ENCODE data around the gene CAPN9.

CAPN9 gene

GRCh38 chr1:230772457-230773395 is 25.5 kb downstream of the CAPN9 start:
- no peak for DNase-seq

GRCh38 chr1:230773396-230774033 is 26.3 kb downstream of the CAPN9 start:
- DNase-seq, result no peak

- DNase-seq, result no peak
Measured at GRCh38 chr1:230778916-230779590, 31.9 kb downstream of the CAPN9 start.

GRCh38 chr1:230781131-230781530 is 33.9 kb downstream of the CAPN9 start:
- DNase-seq, result no peak

- no peak for DNase-seq
Measured at GRCh38 chr1:230781594-230781993, 34.4 kb downstream of the CAPN9 start.

- no peak for DNase-seq
Measured at GRCh38 chr1:230784163-230784562, 37.0 kb downstream of the CAPN9 start.

GRCh38 chr1:230785636-230786384 is 38.6 kb downstream of the CAPN9 start:
- DNase-seq, result no peak

GRCh38 chr1:230786385-230786753 is 39.2 kb downstream of the CAPN9 start:
- DNase-seq, result no peak

GRCh38 chr1:230787471-230787870 is 40.3 kb downstream of the CAPN9 start:
- DNase-seq, result no peak

- no peak for DNase-seq
Measured at GRCh38 chr1:230788561-230789275, 41.5 kb downstream of the CAPN9 start.

GRCh38 chr1:230790026-230790425 is 42.8 kb downstream of the CAPN9 start:
- DNase-seq, result no peak

GRCh38 chr1:230791986-230792564 is 44.9 kb downstream of the CAPN9 start:
- no peak for DNase-seq

- no peak for DNase-seq
Measured at GRCh38 chr1:230792691-230793462, 45.7 kb downstream of the CAPN9 start.

- no peak for DNase-seq
Measured at GRCh38 chr1:230793463-230793745, 46.2 kb downstream of the CAPN9 start.

- no peak for DNase-seq
Measured at GRCh38 chr1:230794431-230794830, 47.2 kb downstream of the CAPN9 start.

GRCh38 chr1:230794871-230795605 is 47.9 kb downstream of the CAPN9 start:
- DNase-seq, result no peak

GRCh38 chr1:230796626-230797025 is 49.4 kb downstream of the CAPN9 start:
- no peak for DNase-seq

- DNase-seq, result no peak
Measured at GRCh38 chr1:230797376-230797920, 50.3 kb downstream of the CAPN9 start.

- no peak for DNase-seq
Measured at GRCh38 chr1:230797942-230798365, 50.8 kb downstream of the CAPN9 start.

GRCh38 chr1:230798491-230798890 is 51.3 kb downstream of the CAPN9 start:
- DNase-seq, result no peak

All from effector CD4-positive, alpha-beta T cell (primary cell).